ENCODE results near the gene PRMT7. TPM values are rescaled to one million over a fixed set of nuclear protein-coding genes. Genes with fewer than 3 reads are reported as not detected.

PRMT7 gene
- total and polyA plus RNA-seq, 2 of the 8 experiments (the other 6 are each of a cell fraction or from before 2014, with no cell fraction given) = 48.2 to 49.3 TPM

GRCh38 chr16:68403704-68404103 lies 92.9 kb downstream of the PRMT7 start:
- Histone ChIP-seq H3K27ac (ENCODE audit: low read depth, low read length) (no peak overlapping the region), H4K91ac (replicated peaks; ENCODE audit: insufficient read length, low read length) (no peak overlapping the region), H2BK120ac (replicated peaks; ENCODE audit: low read depth, low read length) (no peak overlapping the region), H3K79me2 (ENCODE audit: control insufficient read depth in 1 of 2, insufficient read depth in 2 of 2, low read length in 2 of 2) (no peaks in the 10 kb centered on the region), H3K79me1 (ENCODE audit: low read depth, low read length) (no peaks in the 10 kb centered on the region), H2BK5ac (ENCODE audit: low read depth, low read length) (no peak overlapping the region), H2BK12ac (ENCODE audit: low read depth, low read length) (no peak overlapping the region), H3K14ac (ENCODE audit: insufficient read length) (no peak overlapping the region), H4K5ac (ENCODE audit: insufficient read length, low read depth, low read length) (no peak overlapping the region), H2AK5ac (ENCODE audit: low read depth, low read length) (no peak overlapping the region), H4K20me1 (replicated peaks in 1 of 2; ENCODE audit: control insufficient read depth in 1 of 2, insufficient read depth in 2 of 2, low read length in 2 of 2) (peaks cover 0 to 2% of the 10 kb centered on the region in 2 experiments), H4K8ac (ENCODE audit: extremely low read depth, insufficient read depth, low read length) (no peak overlapping the region), H3K4me3 (ENCODE audit: extremely low read depth in 1 of 4, insufficient read depth in 2 of 4, low read depth in 3 of 4, low read length in 4 of 4) (no peak overlapping the region), H3K9me3 (ENCODE audit: insufficient read depth in 2 of 2, low read depth in 1 of 2, low read length in 1 of 2) (no peaks in the 10 kb centered on the region), H2BK20ac (ENCODE audit: low read length) (no peak overlapping the region), H3K4me1 (replicated peaks in 1 of 4; ENCODE audit: control insufficient read depth in 3 of 4, insufficient read depth in 4 of 4, low read length in 3 of 4) (peaks cover 0 to 12% (median 6%) of the 10 kb centered on the region in 4 experiments; a peak in 6 of 7 replicates), H3K18ac (ENCODE audit: extremely low read depth, low read length) (no peak overlapping the region), H3K27me3 (replicated peaks in 1 of 4; ENCODE audit: control insufficient read depth in 3 of 4, extremely low read depth in 1 of 4, insufficient read depth in 3 of 4, low read length in 3 of 4) (no peaks in the 10 kb centered on the region; a peak in 1 of 7 replicates), H3K56ac (replicated peaks; ENCODE audit: insufficient read length, low read depth, low read length) (no peak overlapping the region), H3K23me2 (ENCODE audit: low read depth, low read length) (no peaks in the 10 kb centered on the region), H3K36me3 (ENCODE audit: control insufficient read depth in 2 of 4, insufficient read depth in 4 of 4, low read length in 3 of 4) (no peaks in the 10 kb centered on the region), H2BK15ac (ENCODE audit: low read length) (no peak overlapping the region), H3K4me2 (ENCODE audit: insufficient read depth in 1 of 2, low read depth in 2 of 2, low read length in 2 of 2) (no peak overlapping the region), H2AFZ (ENCODE audit: low read length) (no peak overlapping the region), H3K4ac (replicated peaks; ENCODE audit: insufficient read length, low read depth, low read length) (no peak overlapping the region), H3K9ac (replicated peaks in 1 of 4; ENCODE audit: extremely low read depth in 1 of 4, low read depth in 3 of 4, low read length in 3 of 4) (no peak overlapping the region), H3K23ac (ENCODE audit: insufficient read length) (no peak overlapping the region)
- DNase-seq (ENCODE audit: low read depth in 1 of 2, low spot score in 2 of 2) (no peak), FAIRE-seq (no peak)
- ChIA-PET CTCF (ENCODE audit: partially characterized antibody) (interaction anchor here (0.6 to 4.1 kb wide), 7 partner anchors 9 to 264 kb away, joined by 3 to 20 read pairs (median 3); no protein-coding TSS in a partner anchor), POLR2A (ENCODE audit: partially characterized antibody) (interaction anchor here (1.0 to 1.2 kb wide), 2 partner anchors 9 to 12 kb away, joined by 3 to 4 read pairs; no protein-coding TSS in a partner anchor)
- 81% methylated on average over 3 of the region's 3 CpGs; no CpG with 5 or more reads in 1 of the 2 experiments for WGBS, 2 experiments (ENCODE audit: extremely low coverage in 1 of 2, insufficient coverage in 1 of 2, insufficient read length in 1 of 2, insufficient replicate concordance in 2 of 2, low coverage in 1 of 2, low lambda C conversion rate in 2 of 2, missing lambda C conversion rate in 1 of 2)
- TF ChIP-seq JUND (IDR thresholded peaks at IDR 0.05; ENCODE audit: low read length) = no peak
- no peak for TF ChIP-seq SP2 (IDR thresholded peaks at IDR 0.05; ENCODE audit: low read length)
- no peak for TF ChIP-seq KDM4A (IDR thresholded peaks at IDR 0.05; ENCODE audit: low read depth, low read length, severe bottlenecking)
